Gastroesophageal sphincter (tissue), 3 donors: Measurements from ENCODE around the gene TRHDE.

Experiments
- EP300 ChIP-seq: sonication (generic); formaldehyde crosslinking; IDR thresholded peaks from one replicate; pipeline ENCODE4 v1.6.1; 2017; ENCODE audit warnings: antibody characterized with exemption, mild to moderate bottlenecking
- POLR2A ChIP-seq, 2 donors: fragments of 450-650 bp; IDR thresholded peaks; one replicate each; pipeline ENCODE4 v1.6.1; 2017; ENCODE audit warnings: antibody characterized with exemption in 2 of 2, mild to moderate bottlenecking in 2 of 2, moderate library complexity in 1 of 2
- POLR2AphosphoS5 ChIP-seq: sonication (generic); formaldehyde crosslinking; IDR thresholded peaks from one replicate; pipeline ENCODE4 v1.6.1; 2017; ENCODE audit warnings: antibody characterized with exemption
- TF ChIP-seq, protein P1 (sequence below), 4 experiments: fragments of 200-600 bp in 2 of 4; fragments of 450-650 bp in 2 of 4; sonication (generic) in 1 of 4; IDR thresholded peaks; one replicate each; pipeline ENCODE4 v1.5.1; 2017 to 2019; ENCODE audit warnings: antibody characterized with exemption in 4 of 4, mild to moderate bottlenecking in 2 of 4, moderate library complexity in 2 of 4

DNA sequence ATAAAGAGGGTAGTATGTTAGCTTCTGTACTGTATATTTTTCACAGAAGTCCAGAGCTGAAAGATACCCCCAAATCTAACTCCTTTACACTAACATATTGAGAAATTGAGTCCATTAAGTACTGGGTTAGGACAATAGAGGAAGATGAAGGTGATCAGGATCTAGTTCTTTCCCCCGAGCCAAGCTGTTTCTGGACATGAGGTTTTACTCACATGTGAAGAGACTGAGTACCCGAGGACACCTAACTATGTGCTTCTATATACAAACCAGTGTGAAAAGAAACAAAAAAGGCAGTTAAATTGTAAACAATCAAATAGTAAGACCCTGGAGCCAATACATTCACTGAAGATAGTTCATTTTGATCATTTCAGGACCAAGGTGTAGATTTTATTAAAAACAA, 3.8 kb upstream of the TRHDE start:
- TF ChIP-seq POLR2AphosphoS5: no peak
- TF ChIP-seq, protein P1, sequence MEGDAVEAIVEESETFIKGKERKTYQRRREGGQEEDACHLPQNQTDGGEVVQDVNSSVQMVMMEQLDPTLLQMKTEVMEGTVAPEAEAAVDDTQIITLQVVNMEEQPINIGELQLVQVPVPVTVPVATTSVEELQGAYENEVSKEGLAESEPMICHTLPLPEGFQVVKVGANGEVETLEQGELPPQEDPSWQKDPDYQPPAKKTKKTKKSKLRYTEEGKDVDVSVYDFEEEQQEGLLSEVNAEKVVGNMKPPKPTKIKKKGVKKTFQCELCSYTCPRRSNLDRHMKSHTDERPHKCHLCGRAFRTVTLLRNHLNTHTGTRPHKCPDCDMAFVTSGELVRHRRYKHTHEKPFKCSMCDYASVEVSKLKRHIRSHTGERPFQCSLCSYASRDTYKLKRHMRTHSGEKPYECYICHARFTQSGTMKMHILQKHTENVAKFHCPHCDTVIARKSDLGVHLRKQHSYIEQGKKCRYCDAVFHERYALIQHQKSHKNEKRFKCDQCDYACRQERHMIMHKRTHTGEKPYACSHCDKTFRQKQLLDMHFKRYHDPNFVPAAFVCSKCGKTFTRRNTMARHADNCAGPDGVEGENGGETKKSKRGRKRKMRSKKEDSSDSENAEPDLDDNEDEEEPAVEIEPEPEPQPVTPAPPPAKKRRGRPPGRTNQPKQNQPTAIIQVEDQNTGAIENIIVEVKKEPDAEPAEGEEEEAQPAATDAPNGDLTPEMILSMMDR (IDR thresholded peaks at IDR 0.05): no peak
- no peak for TF ChIP-seq POLR2A (IDR thresholded peaks at IDR 0.05)
- TF ChIP-seq EP300: no peak
